ENCODE results near the gene TMEM127. TPM values are rescaled to one million over a fixed set of nuclear protein-coding genes. Genes with fewer than 3 reads are reported as not detected.

Gene TMEM127
- total RNA-seq, 1 experiment from 2014 or later = 25.3 TPM

DNA sequence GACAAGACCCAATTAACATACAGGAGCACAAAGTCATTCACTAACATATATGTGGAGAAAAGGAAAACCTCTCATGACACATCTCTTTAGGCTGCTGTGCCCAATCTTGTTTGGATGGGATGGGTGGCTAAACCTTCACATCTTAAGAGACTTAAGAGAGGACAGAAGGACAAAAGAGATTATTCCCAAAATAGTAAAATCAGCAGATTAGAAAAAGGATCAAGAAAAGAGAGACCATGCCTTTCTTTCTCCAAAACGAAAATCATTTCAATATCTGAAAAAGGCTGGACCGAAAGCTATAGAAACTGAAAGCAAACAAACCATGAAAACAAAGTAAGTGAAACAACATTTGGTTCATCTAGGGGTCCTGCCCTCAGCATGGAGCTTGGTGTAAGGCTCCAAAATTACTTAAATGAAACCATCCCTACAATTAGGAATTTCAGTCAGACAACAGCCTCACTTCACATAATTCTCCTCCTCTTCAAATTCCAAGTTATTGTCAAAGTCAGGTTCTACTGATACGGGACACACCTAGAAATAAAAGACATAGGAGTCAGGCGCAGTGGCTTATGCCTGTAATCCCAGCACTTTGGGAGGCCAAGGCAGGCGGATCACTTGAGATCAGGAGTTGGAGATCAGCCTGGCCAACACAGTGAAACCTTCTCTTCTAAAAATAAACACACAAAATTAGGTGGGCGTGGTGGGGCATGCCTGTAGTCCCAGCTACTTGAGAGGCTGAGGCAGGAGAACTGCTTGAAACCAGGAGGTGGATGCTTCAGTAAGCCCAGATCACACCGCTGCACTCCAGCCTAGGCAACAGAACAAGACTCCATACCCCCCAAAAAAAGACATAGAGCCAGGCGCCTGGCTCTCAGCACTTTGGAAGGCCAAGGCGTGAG lies 62.4 kb downstream of the TMEM127 start (continued):
- TF ChIP-seq, protein P1, sequence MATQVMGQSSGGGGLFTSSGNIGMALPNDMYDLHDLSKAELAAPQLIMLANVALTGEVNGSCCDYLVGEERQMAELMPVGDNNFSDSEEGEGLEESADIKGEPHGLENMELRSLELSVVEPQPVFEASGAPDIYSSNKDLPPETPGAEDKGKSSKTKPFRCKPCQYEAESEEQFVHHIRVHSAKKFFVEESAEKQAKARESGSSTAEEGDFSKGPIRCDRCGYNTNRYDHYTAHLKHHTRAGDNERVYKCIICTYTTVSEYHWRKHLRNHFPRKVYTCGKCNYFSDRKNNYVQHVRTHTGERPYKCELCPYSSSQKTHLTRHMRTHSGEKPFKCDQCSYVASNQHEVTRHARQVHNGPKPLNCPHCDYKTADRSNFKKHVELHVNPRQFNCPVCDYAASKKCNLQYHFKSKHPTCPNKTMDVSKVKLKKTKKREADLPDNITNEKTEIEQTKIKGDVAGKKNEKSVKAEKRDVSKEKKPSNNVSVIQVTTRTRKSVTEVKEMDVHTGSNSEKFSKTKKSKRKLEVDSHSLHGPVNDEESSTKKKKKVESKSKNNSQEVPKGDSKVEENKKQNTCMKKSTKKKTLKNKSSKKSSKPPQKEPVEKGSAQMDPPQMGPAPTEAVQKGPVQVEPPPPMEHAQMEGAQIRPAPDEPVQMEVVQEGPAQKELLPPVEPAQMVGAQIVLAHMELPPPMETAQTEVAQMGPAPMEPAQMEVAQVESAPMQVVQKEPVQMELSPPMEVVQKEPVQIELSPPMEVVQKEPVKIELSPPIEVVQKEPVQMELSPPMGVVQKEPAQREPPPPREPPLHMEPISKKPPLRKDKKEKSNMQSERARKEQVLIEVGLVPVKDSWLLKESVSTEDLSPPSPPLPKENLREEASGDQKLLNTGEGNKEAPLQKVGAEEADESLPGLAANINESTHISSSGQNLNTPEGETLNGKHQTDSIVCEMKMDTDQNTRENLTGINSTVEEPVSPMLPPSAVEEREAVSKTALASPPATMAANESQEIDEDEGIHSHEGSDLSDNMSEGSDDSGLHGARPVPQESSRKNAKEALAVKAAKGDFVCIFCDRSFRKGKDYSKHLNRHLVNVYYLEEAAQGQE (IDR thresholded peaks at IDR 0.05; ENCODE audit: low read depth) = no peak
- TF ChIP-seq ZFX (IDR thresholded peaks at IDR 0.05) (no peak), SIN3A (IDR thresholded peaks at IDR 0.05; ENCODE audit: low read depth) (no peak), ZNF274 (IDR thresholded peaks at IDR 0.05; ENCODE audit: low read depth, low read length) (no peak), FOSL1 (IDR thresholded peaks at IDR 0.05; ENCODE audit: low read depth) (no peak)
- TF ChIP-seq, protein P2, sequence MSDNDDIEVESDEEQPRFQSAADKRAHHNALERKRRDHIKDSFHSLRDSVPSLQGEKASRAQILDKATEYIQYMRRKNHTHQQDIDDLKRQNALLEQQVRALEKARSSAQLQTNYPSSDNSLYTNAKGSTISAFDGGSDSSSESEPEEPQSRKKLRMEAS (IDR thresholded peaks at IDR 0.05) = no peak

DNA sequence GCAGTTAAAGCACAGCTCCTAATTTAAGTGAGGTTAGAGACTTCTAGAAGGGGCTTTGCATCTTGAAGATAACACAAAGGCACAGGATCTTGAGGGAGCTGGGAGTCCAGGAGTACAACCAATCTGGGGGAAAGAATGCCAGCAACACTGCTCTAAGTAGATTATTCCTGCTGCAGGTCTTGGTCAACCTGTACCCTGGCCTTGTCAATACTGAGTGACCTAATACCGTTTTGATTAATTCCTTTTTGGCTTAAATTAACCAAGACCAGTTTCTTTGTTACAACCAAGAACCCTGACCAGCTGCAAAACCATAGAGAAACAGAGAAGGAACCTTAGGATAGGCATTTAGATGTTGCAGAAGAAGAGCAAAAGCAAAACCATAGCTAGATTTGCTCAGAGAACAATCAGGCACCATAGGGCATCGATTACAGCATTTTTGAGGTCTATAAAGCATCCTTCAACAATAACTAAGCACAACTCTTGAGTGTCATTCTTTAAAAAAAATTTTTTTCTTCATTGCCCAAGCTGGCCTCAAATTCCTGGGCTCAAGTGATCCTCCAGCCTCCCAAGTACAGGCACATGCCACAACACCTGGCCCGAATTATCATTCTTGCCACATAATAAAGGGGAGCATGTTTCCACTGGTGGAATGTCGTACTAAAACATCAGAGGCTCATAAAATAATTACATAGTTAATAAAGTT lies 63.5 kb downstream of the TMEM127 start:
- Histone ChIP-seq H3K27me3 (ENCODE audit: insufficient read depth, low read length) (no peaks in the 10 kb centered on the region), H3K27ac (ENCODE audit: low read depth, low read length) (no peak overlapping the region), H3K9me2 (ENCODE audit: insufficient read depth) (no peaks in the 10 kb centered on the region), H3K4me1 (ENCODE audit: control insufficient read depth in 1 of 2, insufficient read depth in 2 of 2, low read length in 2 of 2) (peaks cover 10 to 21% of the 10 kb centered on the region in 2 experiments), H3K79me2 (ENCODE audit: insufficient read depth, low read length) (peaks cover 100% of the 10 kb centered on the region), H3K36me3 (ENCODE audit: control insufficient read depth in 1 of 2, insufficient read depth in 2 of 2, low read length in 2 of 2) (0 out of 4 replicates have a peak, but pooled peaks cover 2 to 9% of the 10 kb centered on the region in 2 experiments), H2AFZ (ENCODE audit: low read depth, low read length, poor library complexity, severe bottlenecking) (no peak overlapping the region), H3K4me2 (ENCODE audit: low read length) (no peak overlapping the region), H4K20me1 (ENCODE audit: insufficient read depth) (peaks cover 62% of the 10 kb centered on the region; the same call in 1 of the 2 replicates), H3K9me3 (ENCODE audit: control insufficient read depth in 1 of 2, insufficient read depth in 1 of 2, low read depth in 1 of 2, low read length in 2 of 2) (no peaks in the 10 kb centered on the region), H3K4me3 (replicated peaks in 1 of 2; ENCODE audit: low read depth in 1 of 2, low read length in 2 of 2) (no peak overlapping the region), H3K9ac (ENCODE audit: low read length) (no peak overlapping the region)
- ATAC-seq (no peak), DNase-seq (ENCODE audit: low read depth, low spot score) (no peak)
- ChIA-PET RAD21 (ENCODE audit: low non-redundant PET in 1 of 2, low total read pairs in 2 of 2, uncharacterized antibody in 2 of 2, unreplicated experiment in 2 of 2) (no interaction called here), POLR2A (no interaction called here), CTCF (no interaction called here)
- intact Hi-C loops (cut with micrococcal nuclease) = no loop called here
- TF ChIP-seq RAD21 (IDR thresholded peaks at IDR 0.05; ENCODE audit: low read depth) (no peak), EZH2phosphoT487 (IDR thresholded peaks at IDR 0.05; ENCODE audit: borderline replicate concordance) (no peak), SP1 (IDR thresholded peaks at IDR 0.05; ENCODE audit: low read depth) (no peak), EZH2 (IDR thresholded peaks at IDR 0.05) (no peak), TCF7L2 (IDR thresholded peaks at IDR 0.05; ENCODE audit: borderline replicate concordance, extremely low read depth, insufficient read depth, insufficient read length) (no peak), ELF1 (IDR thresholded peaks at IDR 0.05; ENCODE audit: borderline replicate concordance, low read depth) (no peak), FOSL1 (IDR thresholded peaks at IDR 0.05; ENCODE audit: low read depth) (no peak), CEBPB (IDR thresholded peaks at IDR 0.05; ENCODE audit: low read depth) (no peak), ZNF274 (IDR thresholded peaks at IDR 0.05; ENCODE audit: low read depth, low read length) (no peak)
- TF ChIP-seq, protein P3, sequence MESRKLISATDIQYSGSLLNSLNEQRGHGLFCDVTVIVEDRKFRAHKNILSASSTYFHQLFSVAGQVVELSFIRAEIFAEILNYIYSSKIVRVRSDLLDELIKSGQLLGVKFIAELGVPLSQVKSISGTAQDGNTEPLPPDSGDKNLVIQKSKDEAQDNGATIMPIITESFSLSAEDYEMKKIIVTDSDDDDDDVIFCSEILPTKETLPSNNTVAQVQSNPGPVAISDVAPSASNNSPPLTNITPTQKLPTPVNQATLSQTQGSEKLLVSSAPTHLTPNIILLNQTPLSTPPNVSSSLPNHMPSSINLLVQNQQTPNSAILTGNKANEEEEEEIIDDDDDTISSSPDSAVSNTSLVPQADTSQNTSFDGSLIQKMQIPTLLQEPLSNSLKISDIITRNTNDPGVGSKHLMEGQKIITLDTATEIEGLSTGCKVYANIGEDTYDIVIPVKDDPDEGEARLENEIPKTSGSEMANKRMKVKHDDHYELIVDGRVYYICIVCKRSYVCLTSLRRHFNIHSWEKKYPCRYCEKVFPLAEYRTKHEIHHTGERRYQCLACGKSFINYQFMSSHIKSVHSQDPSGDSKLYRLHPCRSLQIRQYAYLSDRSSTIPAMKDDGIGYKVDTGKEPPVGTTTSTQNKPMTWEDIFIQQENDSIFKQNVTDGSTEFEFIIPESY (IDR thresholded peaks at IDR 0.05; ENCODE audit: extremely low read depth, insufficient replicate concordance, low read length) = no peak
- BruUV-seq (replicated peaks) = no TSS peak

Measured in HCT116 (cell line).